Gastroesophageal sphincter (tissue), 3 donors: ENCODE data around the gene COL4A2.

Source experiments
- CTCF ChIP-seq, 4 experiments: fragments of 200-600 bp in 2 of 4; fragments of 450-650 bp in 2 of 4; sonication (generic) in 1 of 4; IDR thresholded peaks; one replicate each; pipeline ENCODE4 v1.5.1; 2017 to 2019; ENCODE audit warnings: antibody characterized with exemption in 4 of 4, mild to moderate bottlenecking in 2 of 4, moderate library complexity in 2 of 4
- EP300 ChIP-seq: sonication (generic); formaldehyde crosslinking; IDR thresholded peaks from one replicate; pipeline ENCODE4 v1.6.1; 2017; ENCODE audit warnings: antibody characterized with exemption, mild to moderate bottlenecking

GRCh38 chr13:110485604-110486003, 178.5 kb downstream of the COL4A2 start:
- TF ChIP-seq CTCF (IDR thresholded peaks at IDR 0.05) (no peak), EP300 (no peak)
